HS-27A (cell line): Measurements from ENCODE around the gene CASS4.
"Not testable (repeated sequence)": the region's sequence is repeated elsewhere in the genome, so short reads cannot be mapped to it uniquely, and the experiment has no call there.

Experiments
- DNase-seq: peaks from one replicate; pipeline ENCODE4 v3.0.0-alpha.2; 2012; ENCODE audit warnings: low read depth, missing footprints

Gene CASS4, protein sequence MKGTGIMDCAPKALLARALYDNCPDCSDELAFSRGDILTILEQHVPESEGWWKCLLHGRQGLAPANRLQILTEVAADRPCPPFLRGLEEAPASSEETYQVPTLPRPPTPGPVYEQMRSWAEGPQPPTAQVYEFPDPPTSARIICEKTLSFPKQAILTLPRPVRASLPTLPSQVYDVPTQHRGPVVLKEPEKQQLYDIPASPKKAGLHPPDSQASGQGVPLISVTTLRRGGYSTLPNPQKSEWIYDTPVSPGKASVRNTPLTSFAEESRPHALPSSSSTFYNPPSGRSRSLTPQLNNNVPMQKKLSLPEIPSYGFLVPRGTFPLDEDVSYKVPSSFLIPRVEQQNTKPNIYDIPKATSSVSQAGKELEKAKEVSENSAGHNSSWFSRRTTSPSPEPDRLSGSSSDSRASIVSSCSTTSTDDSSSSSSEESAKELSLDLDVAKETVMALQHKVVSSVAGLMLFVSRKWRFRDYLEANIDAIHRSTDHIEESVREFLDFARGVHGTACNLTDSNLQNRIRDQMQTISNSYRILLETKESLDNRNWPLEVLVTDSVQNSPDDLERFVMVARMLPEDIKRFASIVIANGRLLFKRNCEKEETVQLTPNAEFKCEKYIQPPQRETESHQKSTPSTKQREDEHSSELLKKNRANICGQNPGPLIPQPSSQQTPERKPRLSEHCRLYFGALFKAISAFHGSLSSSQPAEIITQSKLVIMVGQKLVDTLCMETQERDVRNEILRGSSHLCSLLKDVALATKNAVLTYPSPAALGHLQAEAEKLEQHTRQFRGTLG

DNA sequence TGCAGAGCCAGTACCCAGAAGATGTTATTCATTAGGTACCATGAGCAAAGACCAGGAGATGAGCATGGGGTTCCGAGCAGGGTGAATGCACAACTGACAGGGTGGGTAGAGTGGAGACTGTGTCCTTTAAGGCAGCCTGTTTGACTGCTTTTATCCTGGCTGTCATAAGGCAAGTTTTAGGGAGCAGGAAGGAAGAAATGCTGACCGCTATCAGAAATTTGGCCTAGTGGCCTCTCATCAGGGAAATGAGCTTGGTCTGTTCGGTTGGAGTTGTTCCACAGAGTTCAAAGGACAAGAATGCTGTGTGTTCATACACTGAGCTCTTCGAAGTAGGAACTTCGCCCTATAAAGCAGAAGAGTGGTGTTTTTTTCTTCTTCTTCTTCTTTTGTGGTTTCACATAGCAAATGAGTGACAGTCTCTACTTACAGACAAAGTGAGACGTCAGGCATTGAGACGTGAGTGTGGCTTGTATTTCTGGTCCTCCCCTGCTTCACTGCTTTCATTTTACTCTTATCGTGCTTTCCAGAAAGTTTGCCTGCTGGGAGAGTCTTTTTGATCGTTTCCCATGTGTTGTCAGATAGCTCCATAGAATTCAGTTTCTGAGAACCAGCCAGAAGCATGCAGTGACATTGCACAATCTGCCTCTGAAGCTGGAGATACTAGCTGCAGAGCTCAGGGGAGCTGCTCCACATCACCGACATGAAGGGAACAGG, at the start of gene CASS4:
Gene CASS4 (plus strand): TSS at position 502 of the 714 bp plus-strand sequence. CDS start 199 bp downstream, at position 701.
- no peak for DNase-seq

DNA sequence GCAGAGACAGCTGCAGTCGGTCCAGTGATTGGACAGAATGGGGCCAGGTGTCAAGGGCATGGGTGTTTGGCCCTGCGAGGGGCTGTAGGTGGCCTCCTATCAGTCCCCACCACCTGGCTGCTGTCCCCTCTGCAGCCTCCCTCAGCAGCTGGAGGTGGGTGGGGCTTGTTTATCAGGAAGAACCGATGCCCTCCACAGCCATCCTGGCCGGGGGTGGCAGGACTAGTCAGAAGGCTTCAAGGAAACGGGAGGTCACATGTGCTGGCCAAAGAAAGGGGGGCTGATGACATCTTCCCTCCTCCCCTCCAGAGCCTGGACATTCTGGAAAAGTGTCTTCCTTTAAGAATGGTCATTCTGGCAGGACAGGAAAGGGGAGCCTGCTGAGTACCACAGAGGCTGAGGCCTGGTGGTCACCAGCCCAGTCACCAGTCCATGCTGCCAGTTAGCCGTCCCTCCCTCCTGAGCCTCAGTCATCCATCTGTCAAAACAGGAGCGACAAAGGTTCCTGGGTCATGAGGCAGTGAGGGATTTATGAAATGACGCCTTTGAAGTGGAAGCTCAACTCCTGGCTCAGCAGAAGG, 49.1 kb upstream of the CASS4 start:
- DNase-seq = no peak

DNA sequence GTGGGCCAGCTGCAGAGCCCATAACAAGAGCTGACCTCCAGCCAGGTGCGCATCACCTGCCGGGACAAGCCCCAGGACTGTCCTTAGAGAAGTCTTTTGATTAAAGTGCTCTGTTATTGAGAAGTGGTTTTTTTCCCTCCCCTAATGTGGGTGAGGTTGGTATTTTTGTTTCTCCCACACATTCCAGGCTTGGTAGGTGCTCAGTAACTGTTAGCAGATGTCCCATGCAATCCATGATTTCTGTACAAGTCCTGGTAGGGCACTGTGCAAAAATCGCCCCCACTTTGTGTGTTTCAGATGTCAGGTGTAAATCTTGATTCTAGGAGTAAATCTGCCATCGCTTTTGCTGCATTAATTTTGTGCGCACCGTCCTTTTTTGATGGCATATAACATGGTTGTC, 48.6 kb upstream of the CASS4 start:
- no peak for DNase-seq

DNA sequence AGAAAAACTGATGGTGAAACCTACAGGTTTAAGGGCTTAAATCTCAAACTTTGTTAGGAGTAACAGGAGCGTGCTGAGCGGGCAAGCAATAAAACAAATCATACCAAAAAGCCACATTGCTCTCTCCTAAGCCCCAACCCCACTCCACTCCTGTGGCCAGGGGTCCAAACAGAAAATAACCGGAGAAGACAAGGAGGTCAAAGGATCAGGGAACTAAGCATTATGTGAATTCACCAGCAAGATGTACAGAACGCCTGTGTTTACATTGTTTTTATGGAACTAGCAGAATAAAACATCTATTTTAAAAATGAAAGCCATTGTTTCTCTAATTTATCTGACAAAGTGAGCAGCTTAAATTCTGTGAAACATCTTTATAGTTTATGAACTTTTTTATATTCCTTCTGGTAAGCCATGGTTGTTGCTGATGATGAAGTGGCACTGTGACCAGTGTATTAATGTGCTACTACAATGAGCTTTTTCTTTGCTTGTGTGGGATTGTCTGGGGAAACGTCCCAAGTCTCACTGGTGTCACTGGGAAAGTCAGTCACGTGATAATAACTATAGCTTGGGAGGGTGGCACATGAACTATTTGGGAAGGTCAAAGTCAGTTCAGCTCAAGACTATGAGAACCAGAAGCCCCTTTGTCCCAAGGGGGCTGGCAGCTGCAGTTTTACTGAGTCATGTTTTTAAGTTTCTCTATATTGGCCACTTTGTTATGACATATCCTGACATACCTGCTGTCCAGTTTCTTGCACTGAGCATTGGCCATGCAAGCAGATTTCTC, 43.5 kb upstream of the CASS4 start:
- DNase-seq = no peak

DNA sequence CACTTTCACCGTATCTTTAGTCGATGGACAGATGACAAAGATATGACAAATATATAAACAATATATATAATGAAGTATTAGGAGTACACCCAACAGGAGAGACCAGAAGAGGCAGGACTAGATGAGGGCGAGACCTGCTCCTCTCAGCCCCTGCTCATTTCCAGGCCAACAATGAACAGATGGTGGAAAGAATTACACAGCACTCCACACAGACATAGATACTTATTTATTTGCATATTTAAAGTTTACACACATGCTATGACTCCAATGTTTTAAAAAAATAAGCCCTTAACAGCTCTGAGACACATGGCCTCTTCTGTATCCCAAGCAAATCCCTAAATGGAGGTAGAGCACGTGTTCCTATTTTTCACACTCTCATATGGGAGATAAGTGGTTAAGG, 42.9 kb upstream of the CASS4 start:
- no peak for DNase-seq

DNA sequence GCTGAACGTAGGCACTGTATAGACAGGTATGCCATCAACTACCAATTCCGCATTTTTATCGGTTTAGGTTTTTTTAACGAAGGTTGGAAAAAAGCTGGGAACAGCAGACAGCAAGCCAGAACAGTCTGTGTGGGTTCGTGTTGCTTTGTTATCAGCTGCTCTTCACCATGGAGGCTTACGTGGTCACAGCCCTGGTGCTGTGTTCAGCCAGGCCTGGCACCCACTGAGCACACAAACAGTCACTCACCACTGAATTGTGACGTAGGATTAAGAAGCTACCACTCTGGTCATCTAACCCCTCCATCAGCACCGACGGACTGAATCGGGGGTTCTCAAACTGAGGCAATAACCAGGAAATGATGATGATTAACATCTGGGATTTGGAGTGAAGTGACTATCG, 40.1 kb upstream of the CASS4 start:
- DNase-seq = no peak

DNA sequence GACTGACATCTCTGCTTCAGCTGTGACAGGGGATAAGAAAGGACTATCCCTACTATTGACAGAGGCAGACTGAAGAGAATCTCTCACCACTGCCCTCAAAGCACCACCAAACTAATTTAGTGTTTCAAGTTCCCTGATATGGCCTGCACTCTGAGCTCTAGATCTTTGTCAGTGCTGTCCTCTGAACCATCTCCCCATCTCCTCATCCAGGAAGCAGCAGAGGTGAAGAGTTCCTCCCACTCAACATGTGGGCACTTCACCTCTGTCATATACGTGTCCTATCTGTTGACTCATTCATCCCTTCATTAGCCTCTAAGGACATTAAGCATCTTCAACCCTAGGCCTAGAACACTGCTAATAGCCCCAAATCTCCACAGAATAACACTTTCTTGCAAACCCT, 39.2 kb upstream of the CASS4 start:
- DNase-seq = no peak

DNA sequence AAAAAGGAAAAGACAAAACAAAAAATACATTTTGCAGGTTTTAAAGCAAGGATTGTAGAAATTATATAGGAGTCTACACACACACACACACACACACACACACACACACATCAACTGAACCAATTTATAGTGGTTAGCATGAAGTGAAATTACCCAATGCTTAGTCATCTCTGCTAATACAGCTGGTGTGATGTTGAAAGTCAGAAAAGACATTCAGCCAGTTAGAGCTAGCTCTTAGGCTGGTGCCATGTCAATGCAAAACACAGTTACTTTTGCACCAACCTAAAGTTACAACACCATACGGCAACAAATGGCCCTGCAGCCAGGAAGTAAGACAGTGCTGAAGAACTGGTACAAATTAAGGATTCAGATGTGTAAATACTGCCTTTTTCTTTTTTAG, 38.1 kb upstream of the CASS4 start:
- no peak for DNase-seq

DNA sequence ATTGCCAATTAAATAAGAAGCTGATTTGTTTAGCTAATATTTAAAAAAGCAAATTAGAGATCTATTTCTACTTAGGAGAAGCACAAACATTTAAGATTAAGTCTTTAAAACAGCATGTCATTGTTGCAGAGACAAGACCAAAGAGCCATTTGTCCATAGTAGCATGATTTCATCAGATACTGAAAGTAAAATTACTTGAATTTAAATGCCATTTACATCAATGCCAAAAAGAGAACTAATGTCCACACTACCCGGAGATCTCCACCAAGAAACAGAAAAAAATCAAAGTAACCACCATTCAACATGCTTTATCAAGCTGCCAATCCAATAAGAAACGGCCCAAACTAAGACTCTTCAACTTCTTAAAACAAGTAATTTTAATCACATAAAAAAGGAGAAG, 35.7 kb upstream of the CASS4 start:
- no peak for DNase-seq

DNA sequence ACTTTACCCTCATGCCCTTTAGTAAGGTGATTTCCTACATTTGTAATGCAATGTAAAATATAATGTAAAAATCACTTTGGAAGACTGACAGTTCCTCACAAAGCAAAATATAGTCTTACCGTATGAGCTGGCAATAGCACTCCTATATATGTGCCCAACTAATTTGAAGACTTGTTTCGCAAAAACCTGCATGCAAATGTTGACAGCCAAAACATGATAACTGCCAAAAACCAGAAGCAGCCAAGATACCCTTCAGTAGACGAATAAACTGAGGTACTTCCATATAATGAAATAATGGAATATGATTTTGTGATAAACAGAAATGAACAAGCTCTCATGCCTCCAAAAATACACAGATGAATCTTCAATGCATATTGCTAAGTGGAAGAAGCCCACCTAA, 33.7 kb upstream of the CASS4 start:
- no peak for DNase-seq

DNA sequence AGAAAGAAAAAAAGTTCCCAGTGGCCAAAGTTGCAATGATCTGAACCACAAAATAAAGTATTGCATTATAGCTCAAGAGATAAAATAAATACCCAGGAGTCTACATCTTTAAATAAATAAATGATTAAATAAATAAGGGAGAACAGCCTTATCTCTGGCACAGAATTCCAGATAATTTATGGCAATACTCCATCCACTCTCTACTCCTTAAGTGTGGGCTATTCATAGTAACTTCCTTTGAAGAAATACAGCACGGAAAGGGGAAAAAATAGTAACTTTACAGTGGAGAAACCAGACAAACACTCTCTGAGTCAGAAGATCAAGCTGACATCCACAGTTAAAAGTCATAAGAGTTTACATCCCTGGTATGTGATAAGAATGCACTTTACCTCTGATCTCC, 31.7 kb upstream of the CASS4 start:
- no peak for DNase-seq

DNA sequence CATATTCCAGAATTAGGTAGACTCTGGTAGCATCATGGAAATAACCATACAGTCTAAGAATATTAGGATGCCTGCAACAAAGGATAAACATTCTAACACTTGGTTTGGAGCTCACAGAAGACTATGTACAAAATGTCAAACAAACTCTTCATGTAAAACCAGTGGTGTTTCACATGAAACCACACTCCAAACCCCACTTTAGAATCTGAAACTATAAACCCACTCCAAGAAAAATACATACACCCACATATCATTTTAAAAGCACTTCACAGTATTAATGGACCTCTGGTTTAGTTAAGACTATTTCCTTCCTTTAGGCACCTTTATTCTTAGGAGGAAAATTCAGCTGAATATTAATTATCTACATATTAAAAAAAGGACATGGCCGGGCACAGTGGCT, 30.6 kb upstream of the CASS4 start:
- DNase-seq = no peak

DNA sequence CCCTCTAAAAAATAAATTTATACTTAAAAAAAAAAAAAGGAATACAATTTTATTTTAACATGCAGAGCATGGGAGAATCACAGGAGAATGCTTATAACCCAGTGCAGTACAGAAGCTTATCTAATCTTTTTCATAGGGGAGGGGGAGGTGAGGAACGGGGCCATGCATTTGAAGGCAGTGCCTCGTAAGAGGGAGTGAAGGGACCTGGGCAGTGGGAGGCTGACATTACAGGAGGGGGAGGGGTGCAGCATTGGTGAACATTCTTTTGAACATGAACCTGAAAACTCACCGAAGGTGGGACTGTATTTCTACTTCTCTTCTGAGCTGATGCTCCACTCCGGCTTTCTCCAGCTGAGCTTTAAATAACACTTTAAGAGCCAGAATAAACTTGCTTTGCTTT, 29.4 kb upstream of the CASS4 start:
- DNase-seq = no peak

DNA sequence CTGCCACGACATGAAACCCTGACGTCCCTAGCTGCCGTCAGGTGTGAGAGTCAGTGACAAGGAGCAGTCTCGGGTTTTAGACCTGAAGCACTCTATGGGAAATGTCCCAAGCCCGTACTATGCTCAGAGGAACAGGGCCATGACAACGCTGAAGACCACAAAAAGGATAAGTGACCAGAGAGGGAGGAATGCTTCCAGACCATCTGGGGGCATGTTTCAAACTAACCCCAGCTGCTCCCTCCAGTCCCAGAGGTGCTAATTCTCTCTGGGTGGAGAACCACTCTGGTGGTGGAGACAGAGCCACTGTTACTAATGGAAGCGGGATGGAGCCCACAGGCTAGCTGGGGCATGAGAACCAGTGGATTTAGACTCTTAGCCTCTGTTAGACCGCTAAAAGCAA, 28.7 kb upstream of the CASS4 start:
- DNase-seq = no peak

DNA sequence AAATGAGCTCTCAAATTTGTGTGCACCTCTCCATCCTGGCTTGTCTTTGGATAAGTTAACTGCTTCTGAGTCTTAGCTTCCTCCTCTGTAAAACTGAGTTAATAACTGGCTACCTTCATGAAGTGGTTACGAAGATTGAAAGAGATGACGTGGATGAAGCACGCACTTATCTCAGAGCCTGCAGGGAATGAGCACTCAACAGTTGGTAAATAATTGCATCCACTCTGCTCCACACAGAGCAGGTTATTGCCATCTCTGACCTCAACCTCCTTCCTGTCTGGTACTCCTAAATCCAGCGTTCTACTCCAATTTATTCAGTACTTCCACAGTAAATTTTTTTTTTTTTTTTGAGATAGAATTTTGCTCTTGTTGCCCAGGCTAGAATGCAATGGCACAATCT, 26.9 kb upstream of the CASS4 start:
- DNase-seq = no peak

DNA sequence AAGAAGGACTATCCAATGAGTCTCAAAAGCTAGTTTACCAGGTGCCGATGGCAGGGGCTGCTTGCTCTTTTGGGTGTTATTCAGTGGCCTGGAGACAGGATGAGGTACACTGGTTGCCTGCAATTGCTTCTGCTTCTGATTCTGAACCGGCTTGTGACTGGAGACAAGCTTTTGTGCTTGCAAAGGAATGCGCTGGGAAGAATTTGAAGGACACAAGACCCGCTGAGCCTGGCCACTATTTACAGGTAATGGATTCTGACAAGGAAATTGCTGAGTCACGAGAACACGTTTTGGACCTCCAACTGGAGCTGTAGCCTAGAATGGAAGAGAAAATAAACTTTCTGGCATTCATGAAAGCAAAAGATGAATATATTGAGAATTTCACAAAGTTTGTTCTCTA, 25.8 kb upstream of the CASS4 start:
- no peak for DNase-seq

DNA sequence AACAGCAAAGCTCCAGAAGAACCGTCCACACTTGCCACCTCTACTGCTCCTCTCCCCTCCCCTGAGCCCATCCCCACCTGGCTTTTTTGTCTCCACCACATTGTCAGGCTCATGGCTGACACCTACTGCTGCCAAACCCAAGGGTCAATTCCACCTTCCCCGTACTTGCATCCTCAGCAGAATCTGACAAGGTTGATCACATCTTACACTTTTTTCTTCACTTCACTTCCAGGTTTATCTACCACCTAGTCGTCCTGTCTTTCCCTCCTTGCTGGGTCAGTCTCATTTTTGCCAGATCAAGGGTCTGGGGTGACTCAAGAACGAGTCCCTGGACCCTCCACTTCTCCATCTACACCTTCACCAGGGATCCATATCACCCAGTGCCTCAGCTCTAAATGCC, 23.2 kb upstream of the CASS4 start:
- no peak for DNase-seq

DNA sequence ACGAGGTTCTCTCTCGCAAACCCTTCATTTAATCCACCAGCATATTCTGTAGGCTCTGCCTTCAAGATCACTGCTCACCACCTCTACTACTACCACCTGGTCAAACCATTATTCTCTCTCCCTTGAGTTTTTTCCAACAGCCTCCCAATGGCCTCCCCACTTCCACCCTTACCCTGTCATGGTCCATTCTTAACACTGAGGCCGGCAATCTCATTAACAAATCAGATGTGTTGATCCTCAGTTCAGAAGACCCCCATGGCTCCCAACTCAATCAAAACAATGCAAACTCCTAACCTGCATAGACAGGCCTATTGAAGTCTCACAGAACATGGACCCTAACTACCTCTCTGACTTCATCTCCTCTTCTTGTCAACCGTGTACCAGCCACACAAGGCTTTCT, 22.3 kb upstream of the CASS4 start:
- no peak for DNase-seq

DNA sequence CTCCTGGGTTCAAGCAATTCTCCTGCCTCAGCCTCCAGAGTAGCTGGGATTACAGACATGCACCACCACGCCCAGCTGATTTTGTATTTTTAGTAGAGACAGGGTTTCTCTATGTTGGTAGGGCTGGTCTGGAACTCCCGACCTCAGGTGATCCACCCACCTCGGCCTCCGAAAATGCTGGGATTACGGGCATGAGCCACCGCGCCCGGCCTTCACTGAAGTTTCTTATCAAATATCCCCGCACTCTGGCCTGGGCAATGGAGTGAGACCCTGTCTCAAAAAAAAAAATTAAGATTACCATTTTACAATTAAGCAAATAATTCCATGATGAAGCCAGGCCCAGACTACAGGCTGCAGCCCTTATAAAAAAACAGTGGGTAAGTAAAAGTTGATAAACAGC, 21.7 kb upstream of the CASS4 start:
- not testable (repeated sequence) for DNase-seq

DNA sequence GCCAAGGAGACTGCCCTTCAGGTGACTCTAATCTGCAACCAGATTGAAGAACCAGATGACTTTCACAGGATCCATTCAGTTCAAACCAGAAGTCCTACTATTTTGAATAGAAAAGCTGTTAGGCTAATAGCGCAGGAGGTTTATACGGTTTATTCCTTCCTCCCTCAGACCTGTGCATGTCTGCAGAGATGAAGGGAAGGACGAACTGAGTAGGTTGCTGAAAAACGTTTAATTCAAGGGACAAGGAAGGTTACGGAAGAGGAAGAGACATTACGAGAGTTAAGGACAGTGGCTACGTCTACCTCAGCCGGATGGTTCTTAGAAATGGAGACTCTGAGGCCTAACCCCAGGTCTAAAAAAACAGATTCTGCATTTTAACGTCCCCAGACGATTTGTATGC, 21.0 kb upstream of the CASS4 start:
- no peak for DNase-seq

DNA sequence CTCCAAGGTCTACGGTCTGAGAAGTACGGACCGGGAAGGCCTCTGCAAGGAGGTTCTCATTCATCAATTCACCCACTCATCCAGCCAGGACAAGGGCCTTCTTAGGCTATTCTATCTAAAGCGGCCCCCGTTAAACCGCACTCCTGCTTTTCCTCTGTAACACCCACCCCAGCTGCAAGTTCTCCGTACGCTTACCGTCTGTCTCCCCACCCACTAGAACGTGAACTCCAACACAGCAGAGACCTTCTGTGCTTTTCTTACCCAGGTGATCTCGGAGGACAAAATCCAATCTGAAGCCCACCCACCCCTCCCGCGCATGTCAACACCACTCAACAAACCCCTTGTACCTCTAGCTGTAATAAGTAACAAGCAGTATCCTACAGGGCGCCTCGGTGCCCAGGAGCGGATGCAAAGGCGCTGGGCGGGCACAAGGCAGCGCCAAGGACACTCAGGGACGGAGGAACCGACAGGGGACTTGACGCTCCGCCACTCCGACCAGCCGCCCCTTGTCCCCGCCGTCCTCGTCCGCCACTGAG, 20.4 kb upstream of the CASS4 start:
- DNase-seq = no peak
